ENCODE data around the gene SP2.
"Not testable (repeated sequence)": the region's sequence is repeated elsewhere in the genome, so short reads cannot be mapped to it uniquely, and the experiment has no call there.

Gene SP2

GRCh38 chr17:47925678-47925988, 29.6 kb downstream of the SP2 start:
- DNase-seq: no peak

GRCh38 chr17:47927821-47928400, 31.9 kb downstream of the SP2 start:
- no peak for DNase-seq

- no peak for DNase-seq
Observed at GRCh38 chr17:47928415-47928814, 32.4 kb downstream of the SP2 start.

- DNase-seq: no peak
Observed at GRCh38 chr17:47929218-47930000, 33.4 kb downstream of the SP2 start.

GRCh38 chr17:47931848-47932247, 35.8 kb downstream of the SP2 start:
- no peak for DNase-seq

GRCh38 chr17:47934856-47935255, 38.8 kb downstream of the SP2 start:
- no peak for DNase-seq

- DNase-seq: not testable (repeated sequence)
Observed at GRCh38 chr17:47935468-47935867, 39.4 kb downstream of the SP2 start.

- no peak for DNase-seq
Observed at GRCh38 chr17:47935961-47936360, 39.9 kb downstream of the SP2 start.

GRCh38 chr17:47937941-47938340, 41.9 kb downstream of the SP2 start:
- peak in 1 of 2 experiments; percentile 19 for DNase-seq

- DNase-seq: peak; percentile 93 to 96
Observed at GRCh38 chr17:47941246-47942095, 45.4 kb downstream of the SP2 start, which contains the start of gene PNPO. Gene PNPO, plus strand, starts transcription at chr17:47941571. Its CDS starts 105 bp downstream, at chr17:47941676.

- no peak for DNase-seq
Observed at GRCh38 chr17:47942096-47942510, 46.1 kb downstream of the SP2 start.

GRCh38 chr17:47942568-47942967, 46.5 kb downstream of the SP2 start:
- no peak for DNase-seq

- no peak for DNase-seq
Observed at GRCh38 chr17:47945080-47945479, 49.0 kb downstream of the SP2 start.

GRCh38 chr17:47945529-47946508, 49.8 kb downstream of the SP2 start:
- no peak for DNase-seq

GRCh38 chr17:47946516-47946915, 50.5 kb downstream of the SP2 start:
- DNase-seq: no peak

GRCh38 chr17:47946929-47947397, 50.9 kb downstream of the SP2 start:
- peak; percentile 85 to 88 for DNase-seq

- no peak for DNase-seq
Observed at GRCh38 chr17:47948706-47949196, 52.7 kb downstream of the SP2 start.

- peak; percentile 89 to 91 for DNase-seq
Observed at GRCh38 chr17:47949197-47949759, 53.2 kb downstream of the SP2 start.

GRCh38 chr17:47949946-47950345, 53.9 kb downstream of the SP2 start:
- no peak for DNase-seq

GRCh38 chr17:47950448-47950847, 54.4 kb downstream of the SP2 start:
- no peak for DNase-seq

- DNase-seq: no peak
Observed at GRCh38 chr17:47952171-47953021, 56.4 kb downstream of the SP2 start.

Measured in activated CD4-positive, alpha-beta T cell treated with anti-CD3 and anti-CD28 coated beads, Interleukin-2, amount 50 U/mL, for 48 hours (primary cell).